ENCODE data around the gene MLF2. TPM values are rescaled to one million over a fixed set of nuclear protein-coding genes. Genes with fewer than 3 reads are reported as not detected.

MLF2 gene
- total and polyA plus RNA-seq, 8 donors: 9.3 to 296 (median 152) TPM

GRCh38 chr12:6788972-6789924 is 36.3 kb upstream of the MLF2 start, which contains the start of gene CD4:
CD4 (plus strand) TSS chr12:6789528; CDS start chr12:6800139, 10,611 bp downstream.
- Histone ChIP-seq H3K27ac (peak within 1 kb of the TSS in 3 of 5 donors; percentile 50 to 76 (median 51)), H3K4me3 (peak within 1 kb of the TSS; percentile 14 to 32 (median 20)), H3K4me1 (peaks cover 0 to 23% (median 3%) of the 10 kb centered on the region in 4 donors), H3K9me3 (no peaks in the 10 kb centered on the region), H3K36me3 (no peaks in the 10 kb centered on the region), H3K27me3 (no peaks in the 10 kb centered on the region)
- TF ChIP-seq POLR2A (IDR thresholded peaks at IDR 0.05) (no peak), POLR2AphosphoS5 (IDR thresholded peaks at IDR 0.05) (peak in 2 of 3 donors; percentile 18 to 24), EP300 (IDR thresholded peaks at IDR 0.05) (no peak)
- 51 to 57% (median 52%) methylated on average over 17 to 18 of the region's 18 CpGs for WGBS, 5 donors
- peak in 1 of 2 donors; percentile 69 for DNase-seq
- intact Hi-C loops (cut with DNase I; ENCODE audit: low total_unique reads): no loop called here

GRCh38 chr12:6787309-6787708 is 34.4 kb upstream of the MLF2 start:
- no peak for DNase-seq
- TF ChIP-seq POLR2AphosphoS5 (IDR thresholded peaks at IDR 0.05): no peak
- TF ChIP-seq EP300 (IDR thresholded peaks at IDR 0.05): no peak
- no peak for TF ChIP-seq POLR2A (IDR thresholded peaks at IDR 0.05)
- TF ChIP-seq CTCF (IDR thresholded peaks at IDR 0.05): no peak
- H3K4me3 ChIP-seq: no peak overlapping the region
- intact Hi-C loops (cut with DNase I; ENCODE audit: low total_unique reads): no loop called here
- H3K36me3 ChIP-seq: no peaks in the 10 kb centered on the region
- no peaks in the 10 kb centered on the region for H3K9me3 ChIP-seq
- no peak overlapping the region for H3K27ac ChIP-seq
- H3K27me3 ChIP-seq: no peaks in the 10 kb centered on the region
- peaks cover 0 to 13% (median 0%) of the 10 kb centered on the region in 4 donors for H3K4me1 ChIP-seq
- WGBS, 5 donors: 92 to 97% (median 96%) methylated on average over 5 of the region's 5 CpGs

GRCh38 chr12:6786416-6787094 is 33.6 kb upstream of the MLF2 start:
- peaks cover 0 to 13% (median 0%) of the 10 kb centered on the region in 4 donors for H3K4me1 ChIP-seq
- no peak overlapping the region for H3K27ac ChIP-seq
- H3K9me3 ChIP-seq: no peaks in the 10 kb centered on the region
- no peak overlapping the region for H3K4me3 ChIP-seq
- WGBS, 5 donors: 64 to 74% (median 72%) methylated on average over 9 of the region's 9 CpGs
- no peaks in the 10 kb centered on the region for H3K36me3 ChIP-seq
- peak in 1 of 2 donors; percentile 1 for DNase-seq
- H3K27me3 ChIP-seq: no peaks in the 10 kb centered on the region
- intact Hi-C loops (cut with DNase I; ENCODE audit: low total_unique reads): no loop called here
- TF ChIP-seq POLR2A (IDR thresholded peaks at IDR 0.05) (no peak), POLR2AphosphoS5 (IDR thresholded peaks at IDR 0.05) (no peak), CTCF (IDR thresholded peaks at IDR 0.05) (no peak), EP300 (IDR thresholded peaks at IDR 0.05) (no peak)

- Histone ChIP-seq H3K27ac (no peak overlapping the region), H3K4me1 (peaks cover 0 to 13% (median 0%) of the 10 kb centered on the region in 4 donors), H3K9me3 (no peaks in the 10 kb centered on the region), H3K27me3 (no peaks in the 10 kb centered on the region), H3K4me3 (no peak overlapping the region), H3K36me3 (no peaks in the 10 kb centered on the region)
- no peak for DNase-seq
- 65 to 75% (median 69%) methylated on average over 5 of the region's 5 CpGs for WGBS, 5 donors
- intact Hi-C loops (cut with DNase I; ENCODE audit: low total_unique reads): loop anchor here (5.0 kb wide), 1 partner anchor 47 kb away; no protein-coding TSS in a partner anchor
- no peak for TF ChIP-seq POLR2A (IDR thresholded peaks at IDR 0.05)
- TF ChIP-seq POLR2AphosphoS5 (IDR thresholded peaks at IDR 0.05): no peak
- TF ChIP-seq CTCF (IDR thresholded peaks at IDR 0.05): no peak
- TF ChIP-seq EP300 (IDR thresholded peaks at IDR 0.05): no peak
These were observed 31.8 kb upstream of the MLF2 start for GRCh38 chr12:6784761-6785160.

Measured in stomach (tissue), 9 donors.